IgD-negative memory B cell (primary cell): ENCODE results near the gene CLEC16A. TPM values are rescaled to one million over a fixed set of nuclear protein-coding genes. Genes with fewer than 3 reads are reported as not detected.

Experiments
- H3K27ac Mint-ChIP-seq, 3 donors: one replicate each; pipeline ENCODE4 v1.8.0; 2020 to 2022; ENCODE audit warnings: mild to moderate bottlenecking in 3 of 3, mixed read lengths in 3 of 3, moderate library complexity in 1 of 3
- H3K27me3 Mint-ChIP-seq: one replicate; pipeline ENCODE4 v1.8.0; 2021; ENCODE audit warnings: mixed read lengths
- H3K36me3 Mint-ChIP-seq: one replicate; pipeline ENCODE4 v1.8.0; 2020; ENCODE audit warnings: mild to moderate bottlenecking, mixed read lengths
- H3K4me1 Mint-ChIP-seq, 3 donors: one replicate each; pipeline ENCODE4 v1.8.0; 2020 to 2022; ENCODE audit warnings: mixed read lengths in 3 of 3, mild to moderate bottlenecking in 1 of 3
- H3K4me3 Mint-ChIP-seq, 4 donors: one replicate each; pipeline ENCODE4 v1.8.0; 2020 to 2022; ENCODE audit warnings: mild to moderate bottlenecking in 4 of 4, mixed read lengths in 4 of 4, moderate library complexity in 3 of 4
- H3K9me3 Mint-ChIP-seq, 3 donors: one replicate each; pipeline ENCODE4 v1.8.0; 2020 to 2021; ENCODE audit warnings: mixed read lengths in 3 of 3, mild to moderate bottlenecking in 1 of 3
- polyA plus RNA-seq: library from polyadenylated mRNA; unstranded; fragments of 300-500 nt; fragmentation: Illumina TruSeq; gene quantifications from one replicate; pipeline ENCODE4 v1.2.3, GENCODE V29; 2021

The CLEC16A gene
- polyA plus RNA-seq, 1 donor from 2014 or later, result 21.1 TPM

DNA sequence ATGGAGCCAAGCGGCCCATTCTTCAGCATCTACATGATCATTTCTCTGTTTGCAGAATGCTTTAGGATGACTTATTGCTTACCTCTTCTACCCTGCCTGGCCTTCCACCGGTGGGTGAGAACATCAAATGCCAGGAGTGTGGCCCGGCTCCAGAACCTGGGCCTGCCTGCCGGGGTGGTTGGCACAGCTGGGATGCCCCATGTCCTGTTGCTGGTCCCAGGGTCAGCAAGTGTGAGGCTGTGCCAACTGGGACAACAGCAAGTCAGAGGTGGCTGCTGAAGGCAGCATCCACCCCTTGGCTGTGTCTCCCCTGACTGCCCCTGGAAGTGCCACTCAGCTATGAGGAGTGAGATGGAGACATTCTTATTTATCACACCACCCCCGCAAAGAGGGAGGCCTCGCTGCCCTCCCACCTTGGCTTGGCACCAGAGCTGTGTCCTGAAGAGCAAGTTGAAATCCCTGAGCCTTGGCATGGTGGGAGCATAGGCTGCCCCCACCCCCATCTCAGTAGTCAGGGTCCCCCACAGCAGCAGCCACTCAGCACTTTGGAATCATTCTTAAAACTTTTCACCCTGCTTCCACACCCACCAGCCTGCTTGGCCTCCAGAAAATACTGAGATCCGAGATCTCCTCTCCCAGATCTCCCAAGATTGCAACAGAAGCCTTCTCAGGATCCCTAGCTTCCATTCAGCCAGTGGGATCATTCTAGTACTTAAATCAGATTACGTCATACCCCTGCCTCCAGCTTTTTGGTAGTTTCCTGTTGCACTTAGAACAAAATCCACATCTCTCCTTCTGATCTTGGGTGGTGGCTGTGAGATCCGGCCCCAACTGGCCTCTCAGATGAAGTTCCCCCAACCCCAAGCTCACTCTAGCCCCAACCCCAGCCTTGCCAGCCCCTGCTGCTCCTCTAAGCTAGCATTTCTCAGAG, 184.1 kb downstream of the CLEC16A start:
- Mint-ChIP-seq H3K9me3 (no peaks in the 10 kb centered on the region), H3K4me3 (peak overlapping the region in 1 of 4 donors; percentile 40), H3K27me3 (no peaks in the 10 kb centered on the region), H3K27ac (no peak overlapping the region), H3K36me3 (peaks cover 20% of the 10 kb centered on the region), H3K4me1 (peaks cover 0 to 2% (median 0%) of the 10 kb centered on the region in 3 donors)

DNA sequence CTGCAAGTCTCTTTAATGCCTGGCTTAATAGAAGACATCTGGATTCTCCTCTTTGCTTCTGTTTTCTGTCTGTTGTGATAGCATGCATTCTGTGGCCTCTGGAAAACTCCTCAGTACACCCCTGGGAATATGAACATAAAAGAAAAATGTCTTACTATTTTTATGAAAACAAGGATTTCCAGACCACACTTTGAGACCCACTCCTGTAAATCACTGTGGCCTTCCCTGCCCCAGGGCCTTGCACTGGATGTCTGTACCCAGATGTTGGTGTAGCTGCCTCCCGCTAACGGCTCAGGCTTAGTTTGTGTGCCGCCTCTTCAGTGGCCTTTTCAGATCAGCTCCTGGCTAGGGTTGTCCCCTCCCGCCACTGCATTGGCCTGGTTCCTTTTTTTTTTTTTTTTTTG, 185.0 kb downstream of the CLEC16A start:
- peaks cover 15% of the 10 kb centered on the region for H3K36me3 Mint-ChIP-seq
- no peak overlapping the region for H3K4me3 Mint-ChIP-seq
- H3K9me3 Mint-ChIP-seq, result no peaks in the 10 kb centered on the region
- H3K27me3 Mint-ChIP-seq, result no peaks in the 10 kb centered on the region
- H3K27ac Mint-ChIP-seq, result peak overlapping the region in 1 of 3 donors; percentile 29
- peaks cover 0 to 2% (median 0%) of the 10 kb centered on the region in 3 donors for H3K4me1 Mint-ChIP-seq

DNA sequence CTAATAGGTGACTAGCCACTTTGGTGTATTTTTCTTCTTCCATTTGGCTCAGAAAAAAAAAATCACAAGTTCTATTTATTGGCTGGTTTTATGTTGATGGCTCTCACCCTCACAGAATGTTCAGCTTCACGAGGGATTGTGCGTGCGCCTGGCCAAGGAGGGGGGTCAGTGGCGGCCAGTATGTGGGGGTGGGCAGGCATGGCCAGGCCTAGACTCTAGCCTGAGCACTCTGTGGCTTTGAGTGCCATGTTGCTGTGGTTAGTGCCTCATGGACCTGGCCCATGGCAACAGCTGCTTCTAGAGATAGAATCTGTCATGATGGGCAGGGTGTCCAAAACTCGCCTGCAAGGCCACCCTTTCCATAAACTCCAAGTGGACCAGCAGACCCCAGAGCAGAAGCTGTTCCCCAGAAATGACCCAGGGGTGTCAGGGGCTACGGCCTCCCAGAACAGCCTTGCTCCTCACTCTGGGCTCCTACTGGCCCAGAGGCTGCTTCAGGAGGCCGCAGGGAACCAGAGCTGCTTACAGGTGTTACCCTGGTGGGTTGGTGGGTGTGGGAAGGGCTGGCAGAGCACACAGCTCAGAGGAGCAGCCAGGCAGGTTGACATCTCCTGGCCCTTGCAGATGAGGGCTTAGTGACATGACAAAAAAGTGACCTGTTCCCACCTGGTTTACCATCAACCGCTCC, 186.8 kb downstream of the CLEC16A start:
- H3K27me3 Mint-ChIP-seq, result no peaks in the 10 kb centered on the region
- peak overlapping the region in 1 of 3 donors; percentile 93 for H3K27ac Mint-ChIP-seq
- peaks cover 0 to 2% (median 0%) of the 10 kb centered on the region in 3 donors for H3K4me1 Mint-ChIP-seq
- H3K4me3 Mint-ChIP-seq, result no peak overlapping the region
- no peaks in the 10 kb centered on the region for H3K9me3 Mint-ChIP-seq
- peaks cover 15% of the 10 kb centered on the region for H3K36me3 Mint-ChIP-seq

DNA sequence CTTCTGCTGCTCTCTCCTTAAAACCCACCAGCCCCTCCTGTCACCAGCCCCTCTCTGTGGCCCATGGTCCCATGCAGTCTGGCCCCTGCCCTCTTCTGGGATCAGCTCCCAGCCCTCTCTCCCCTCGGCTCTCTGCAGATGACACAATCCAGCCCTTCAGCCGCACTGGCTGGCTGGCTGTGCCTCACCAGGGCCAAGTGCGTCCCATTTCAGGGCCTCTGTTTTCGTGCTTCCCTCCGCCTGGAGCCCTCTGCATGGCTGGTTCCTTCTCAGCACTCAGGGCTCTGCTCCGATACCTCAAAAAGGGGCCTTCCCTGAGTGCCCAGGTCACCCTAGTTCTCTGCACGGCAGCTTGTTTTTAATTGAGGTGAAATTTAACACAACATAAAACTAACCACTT, 187.3 kb downstream of the CLEC16A start:
- no peak overlapping the region for H3K27ac Mint-ChIP-seq
- H3K27me3 Mint-ChIP-seq, result no peaks in the 10 kb centered on the region
- H3K4me3 Mint-ChIP-seq, result peak overlapping the region in 1 of 4 donors; percentile 72
- H3K4me1 Mint-ChIP-seq, result peaks cover 0 to 2% (median 0%) of the 10 kb centered on the region in 3 donors
- H3K9me3 Mint-ChIP-seq, result no peaks in the 10 kb centered on the region
- H3K36me3 Mint-ChIP-seq, result peaks cover 10% of the 10 kb centered on the region

DNA sequence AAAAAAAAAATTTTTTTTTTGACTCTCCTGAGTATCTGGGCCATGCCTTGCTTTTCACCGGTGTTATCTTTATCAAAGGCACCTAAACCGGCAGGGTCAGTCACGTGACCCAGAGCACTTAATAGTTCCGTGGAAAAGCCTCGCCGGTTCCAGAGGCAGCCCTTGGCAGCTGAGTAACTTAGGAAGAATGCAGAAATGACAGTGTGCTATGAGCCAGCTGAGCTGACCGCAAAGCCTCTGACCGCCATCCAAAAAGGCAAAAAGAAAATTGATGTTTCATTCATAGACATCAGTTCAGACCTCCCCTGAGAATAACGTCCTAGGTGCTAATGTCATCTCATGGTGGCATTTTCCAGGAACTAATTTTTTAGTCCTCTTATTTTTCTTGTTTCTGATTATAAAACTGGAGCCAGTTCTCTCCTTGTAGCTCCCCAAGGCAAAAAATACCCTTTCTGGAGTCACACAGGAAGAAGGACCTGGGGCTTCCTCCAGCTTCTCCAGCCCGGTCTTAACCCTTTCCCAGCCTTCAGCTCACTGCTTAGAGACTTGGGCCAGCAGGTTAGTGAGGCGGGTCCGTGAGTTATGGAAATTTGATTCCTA, 189.1 kb downstream of the CLEC16A start:
- Mint-ChIP-seq H3K4me1 (peaks cover 0 to 4% (median 2%) of the 10 kb centered on the region in 3 donors), H3K27ac (peak overlapping the region in 1 of 3 donors; percentile 31), H3K36me3 (peaks cover 12% of the 10 kb centered on the region), H3K27me3 (no peaks in the 10 kb centered on the region), H3K9me3 (no peaks in the 10 kb centered on the region), H3K4me3 (no peak overlapping the region)

DNA sequence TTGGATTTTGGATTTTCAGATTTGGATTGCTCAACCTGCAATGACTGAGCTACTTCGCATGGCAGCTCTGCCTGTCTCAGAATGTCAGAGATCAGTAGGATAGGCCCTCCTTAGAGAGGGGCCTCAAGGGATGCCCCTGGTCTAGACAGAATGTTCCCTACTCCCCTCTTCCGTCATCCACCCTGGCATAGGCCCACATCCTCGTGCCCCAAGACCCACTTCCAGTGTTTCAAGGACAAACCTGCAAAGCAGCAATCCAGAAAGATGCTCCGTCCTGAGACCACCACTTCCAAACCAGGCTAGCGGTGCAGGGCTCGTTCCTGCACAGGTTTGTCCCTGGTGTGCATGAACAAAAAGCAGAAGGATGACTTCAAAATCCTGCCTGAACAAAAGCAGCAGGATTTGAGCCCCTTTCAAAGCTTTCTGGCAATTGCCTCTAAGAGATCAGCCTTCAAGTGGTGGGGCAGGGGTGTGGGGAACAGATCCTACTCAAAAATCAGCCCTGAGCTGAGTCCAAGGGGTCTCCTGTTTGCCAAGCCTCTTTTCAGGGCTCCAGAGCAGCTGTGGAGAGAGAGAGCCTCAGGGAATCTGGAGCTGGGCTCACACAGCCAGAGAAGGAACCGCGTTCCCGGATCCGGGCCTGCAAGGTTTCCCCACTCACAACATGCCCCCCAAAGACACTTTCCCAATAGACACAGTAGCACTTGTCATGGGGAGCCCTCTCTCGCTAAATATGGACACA, 190.5 kb downstream of the CLEC16A start:
- H3K36me3 Mint-ChIP-seq, result peaks cover 12% of the 10 kb centered on the region
- H3K4me3 Mint-ChIP-seq, result no peak overlapping the region
- peaks cover 0 to 4% (median 2%) of the 10 kb centered on the region in 3 donors for H3K4me1 Mint-ChIP-seq
- H3K9me3 Mint-ChIP-seq, result no peaks in the 10 kb centered on the region
- no peak overlapping the region for H3K27ac Mint-ChIP-seq
- H3K27me3 Mint-ChIP-seq, result no peaks in the 10 kb centered on the region

DNA sequence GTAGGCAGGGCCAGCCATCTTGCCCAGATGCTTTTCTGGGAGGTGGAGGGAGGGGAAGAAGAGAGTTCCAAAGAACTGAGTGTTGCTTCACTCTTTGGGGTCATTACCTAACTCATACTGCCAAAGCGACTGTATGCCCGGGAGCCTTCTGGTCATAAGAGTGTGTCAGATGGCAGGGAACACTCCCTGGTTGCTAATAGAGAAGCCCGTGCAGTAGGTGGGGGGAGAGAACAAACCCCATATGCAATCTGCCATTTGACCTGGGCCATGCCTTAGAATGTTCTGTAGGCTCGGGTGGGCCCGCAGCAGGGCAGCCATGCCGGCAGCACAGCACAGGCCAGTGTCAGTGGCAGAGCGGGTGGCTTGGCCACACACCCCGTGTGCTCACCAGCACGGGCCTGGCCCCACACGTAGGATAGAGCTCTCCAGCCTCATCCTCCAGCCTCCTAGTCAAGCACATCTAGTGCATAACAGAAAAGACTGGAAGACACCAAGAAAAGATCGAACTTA, 191.2 kb downstream of the CLEC16A start:
- Mint-ChIP-seq H3K9me3 (no peaks in the 10 kb centered on the region), H3K27me3 (no peaks in the 10 kb centered on the region), H3K36me3 (peaks cover 11% of the 10 kb centered on the region), H3K4me3 (no peak overlapping the region), H3K4me1 (peaks cover 0 to 4% (median 2%) of the 10 kb centered on the region in 3 donors), H3K27ac (no peak overlapping the region)

DNA sequence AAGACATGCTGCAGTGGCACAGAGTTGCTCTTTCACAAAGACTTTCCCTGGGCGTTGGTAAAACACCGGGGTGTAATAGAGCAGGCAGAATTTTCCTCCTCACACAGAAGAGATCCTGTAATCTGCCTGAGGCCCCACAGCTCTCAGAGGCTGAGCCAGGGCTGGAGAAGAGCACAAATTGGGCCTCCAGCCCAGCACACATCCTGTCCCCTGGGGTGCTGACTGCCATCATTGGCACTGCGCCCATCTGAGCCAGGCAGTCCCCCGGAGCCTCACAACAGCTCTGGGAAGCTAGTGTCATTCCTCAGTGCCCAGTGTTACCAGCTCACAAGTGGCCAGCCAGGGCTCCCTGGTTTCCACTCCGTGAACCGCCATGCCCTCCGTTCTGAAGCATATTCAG, 192.2 kb downstream of the CLEC16A start:
- Mint-ChIP-seq H3K4me1 (peaks cover 0 to 4% (median 2%) of the 10 kb centered on the region in 3 donors), H3K27ac (no peak overlapping the region), H3K9me3 (no peaks in the 10 kb centered on the region), H3K27me3 (no peaks in the 10 kb centered on the region), H3K4me3 (no peak overlapping the region), H3K36me3 (peaks cover 6% of the 10 kb centered on the region)

DNA sequence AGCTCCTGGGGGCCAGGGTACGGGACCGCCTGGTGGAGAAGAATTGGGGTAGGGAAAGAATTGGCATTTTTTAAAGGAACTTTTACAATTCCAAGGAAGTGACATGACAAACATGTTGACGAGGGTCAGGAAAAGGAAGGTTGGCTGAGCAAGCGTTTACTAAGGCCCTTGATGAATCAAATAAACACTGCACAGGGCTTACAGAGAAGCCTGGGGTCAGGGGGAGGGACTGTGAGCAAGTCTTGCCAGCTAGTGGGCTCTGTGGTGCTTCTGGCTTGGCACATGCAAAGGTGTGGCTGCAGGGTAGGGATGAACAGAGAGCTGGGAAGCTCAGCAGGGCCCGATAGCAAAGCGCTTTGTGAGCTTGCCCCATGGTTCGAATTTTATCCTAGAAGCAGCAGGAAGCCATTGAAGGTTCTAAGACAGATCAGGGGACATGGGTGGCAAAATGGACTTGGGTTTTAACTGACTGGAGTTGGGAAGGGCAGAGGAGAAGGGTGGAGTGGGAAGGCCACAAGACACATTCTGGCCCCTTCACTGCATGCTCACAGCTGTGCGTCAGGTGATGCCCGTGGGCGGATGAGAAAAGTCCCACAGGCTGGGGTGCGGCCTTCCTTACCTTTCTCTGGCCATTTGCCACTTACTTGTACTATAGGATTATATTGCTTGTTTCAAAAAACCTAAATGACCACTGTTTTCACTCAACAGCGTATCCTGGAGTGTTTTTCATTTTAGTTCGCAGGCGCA, 193.8 kb downstream of the CLEC16A start:
- Mint-ChIP-seq H3K27me3 (no peaks in the 10 kb centered on the region), H3K9me3 (no peaks in the 10 kb centered on the region), H3K4me1 (peaks cover 0 to 4% (median 0%) of the 10 kb centered on the region in 3 donors), H3K36me3 (peaks cover 3% of the 10 kb centered on the region), H3K4me3 (peak overlapping the region in 1 of 4 donors; percentile 60), H3K27ac (no peak overlapping the region)

DNA sequence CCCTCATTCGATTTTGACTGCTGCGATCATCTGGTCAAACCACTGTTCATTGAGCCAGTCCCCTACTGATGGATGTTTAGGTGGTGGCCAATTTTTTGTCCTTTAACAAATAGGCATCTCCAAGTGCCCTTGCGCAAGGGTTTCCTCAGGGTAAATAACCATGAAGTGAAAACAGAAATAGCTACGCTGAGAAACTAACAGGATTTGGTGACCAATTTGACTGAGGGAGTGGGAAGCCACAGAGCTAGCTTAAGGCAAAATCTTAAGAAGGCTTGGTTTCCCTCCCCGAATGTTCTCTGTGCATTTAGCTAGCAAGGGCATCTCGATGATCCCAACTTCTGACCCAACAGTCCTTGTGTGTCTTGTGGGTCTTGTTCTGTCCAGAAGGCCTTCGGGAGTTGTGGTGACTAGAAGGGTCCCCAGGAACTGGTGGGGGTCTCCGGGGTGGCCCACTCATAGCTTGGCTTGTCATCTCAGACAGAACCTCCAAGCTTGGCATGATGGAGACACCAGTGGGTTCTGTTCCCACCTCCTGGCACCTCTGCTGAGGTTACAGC, 194.5 kb downstream of the CLEC16A start:
- Mint-ChIP-seq H3K9me3 (no peaks in the 10 kb centered on the region), H3K4me3 (no peak overlapping the region), H3K36me3 (peaks cover 3% of the 10 kb centered on the region), H3K27ac (no peak overlapping the region), H3K4me1 (peaks cover 0 to 4% (median 0%) of the 10 kb centered on the region in 3 donors), H3K27me3 (no peaks in the 10 kb centered on the region)

DNA sequence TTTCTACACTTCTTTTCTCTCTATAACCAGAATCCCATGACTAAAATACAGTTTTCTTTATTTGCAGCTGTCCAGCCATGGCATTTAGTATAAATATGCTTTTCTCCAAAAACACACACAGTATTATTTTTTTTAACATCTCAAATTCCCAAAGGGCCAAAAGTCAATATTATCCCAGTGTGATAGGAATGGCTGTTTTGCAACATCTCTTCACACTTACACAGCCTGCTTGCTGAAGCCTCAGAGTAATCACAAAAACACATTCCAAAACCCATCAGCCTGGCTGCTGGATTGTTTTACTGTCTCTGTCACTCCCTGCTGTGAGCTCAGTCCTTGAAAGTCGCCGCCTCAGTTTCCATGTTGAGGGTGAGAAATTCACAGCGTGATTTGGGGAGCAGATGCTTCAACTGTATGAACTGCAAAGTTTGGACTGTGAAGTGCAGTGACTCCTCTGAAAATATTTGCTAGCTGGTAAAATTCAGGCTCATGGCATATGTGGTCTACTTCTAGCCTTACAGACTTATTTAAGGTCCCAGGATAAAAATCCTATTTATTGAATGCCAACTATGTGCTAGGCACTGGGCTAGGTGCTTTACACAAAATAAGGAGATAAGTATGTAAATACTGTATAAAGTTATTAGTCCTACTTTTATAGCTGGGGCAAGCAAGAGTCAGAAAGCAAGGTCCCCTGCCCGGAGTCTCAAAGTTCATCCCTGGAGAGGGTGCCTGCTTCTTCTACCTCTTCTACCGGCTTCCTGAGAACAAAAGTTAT, 195.1 kb downstream of the CLEC16A start:
- Mint-ChIP-seq H3K27me3 (no peaks in the 10 kb centered on the region), H3K36me3 (peaks cover 3% of the 10 kb centered on the region), H3K9me3 (no peaks in the 10 kb centered on the region), H3K27ac (no peak overlapping the region), H3K4me3 (no peak overlapping the region), H3K4me1 (peaks cover 0 to 4% (median 0%) of the 10 kb centered on the region in 3 donors)

DNA sequence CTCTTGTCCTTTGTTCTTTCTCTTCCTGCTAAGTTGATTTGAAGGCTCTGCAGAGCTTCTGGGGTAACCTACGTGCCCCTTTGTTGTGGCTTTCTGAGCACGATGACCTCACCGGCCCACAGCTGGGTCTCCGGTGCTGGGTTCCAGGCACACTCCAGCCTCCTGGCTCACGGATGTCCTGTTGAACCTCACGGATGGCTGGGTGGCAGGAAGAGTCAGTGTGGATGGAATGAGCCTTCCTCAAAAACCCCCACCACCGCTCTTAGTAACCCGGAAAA, 195.7 kb downstream of the CLEC16A start:
- Mint-ChIP-seq H3K4me1 (peaks cover 0 to 4% (median 0%) of the 10 kb centered on the region in 3 donors), H3K27ac (no peak overlapping the region), H3K4me3 (no peak overlapping the region), H3K27me3 (no peaks in the 10 kb centered on the region), H3K9me3 (no peaks in the 10 kb centered on the region), H3K36me3 (peaks cover 3% of the 10 kb centered on the region)

DNA sequence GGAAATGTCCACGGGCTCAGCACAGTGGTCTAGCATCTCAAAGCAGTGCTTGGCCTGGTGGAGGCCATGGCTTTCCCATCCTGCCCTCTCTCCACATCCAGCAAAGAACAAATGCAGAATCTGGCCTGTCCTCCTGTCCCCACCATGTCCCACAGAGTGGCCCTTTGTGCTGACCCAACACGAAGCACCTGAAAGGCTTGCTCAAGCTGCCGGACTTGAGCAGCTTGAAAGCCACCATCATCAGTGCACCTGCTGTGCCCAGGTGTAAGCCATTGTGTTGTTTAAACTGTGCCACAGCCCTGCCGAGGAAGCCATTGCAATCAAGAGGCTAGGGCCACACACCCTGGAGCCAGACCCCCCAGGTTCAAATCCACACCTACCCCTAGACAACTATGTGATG, 196.1 kb downstream of the CLEC16A start:
- no peaks in the 10 kb centered on the region for H3K27me3 Mint-ChIP-seq
- H3K36me3 Mint-ChIP-seq, result peaks cover 3% of the 10 kb centered on the region
- H3K27ac Mint-ChIP-seq, result no peak overlapping the region
- no peaks in the 10 kb centered on the region for H3K9me3 Mint-ChIP-seq
- peaks cover 0 to 4% (median 0%) of the 10 kb centered on the region in 3 donors for H3K4me1 Mint-ChIP-seq
- H3K4me3 Mint-ChIP-seq, result no peak overlapping the region
